WTC11 (cell line): ENCODE measurements around the gene HAPLN1.

ENCODE experiments used
- CTCF ChIP-seq: fragments of 200-600 bp; IDR thresholded peaks from 2 replicates; pipeline ENCODE4 v1.8.0; 2022; ENCODE audit warnings: antibody characterized with exemption
- ZNF138 ChIP-seq: sonication (generic); formaldehyde crosslinking; conservative IDR thresholded peaks from 2 replicates; pipeline ENCODE4 v1.8.1; 2022; ENCODE audit warnings: mild to moderate bottlenecking, moderate library complexity, missing genetic modification reagents

- TF ChIP-seq ZNF138 (CRISPR knock-in tag), result no peak
- no peak for TF ChIP-seq CTCF
Observed at GRCh38 chr5:83632874-83633273, 87.8 kb downstream of the HAPLN1 start.
